CD4-positive, alpha-beta memory T cell (primary cell): ENCODE data around the gene LRRN1. TPM values are rescaled to one million over a fixed set of nuclear protein-coding genes. Genes with fewer than 3 reads are reported as not detected.

Experiments
- CTCF ChIA-PET: fragments of 350-600 bp; sonication (Branson Sonifier 250); formaldehyde crosslinking; loops from one replicate; lab custom pipeline; 2021; ENCODE audit warnings: inconsistent platforms; ENCODE audit not compliant: partially characterized antibody; lab: Charles Lee
- POLR2A ChIA-PET: fragments of 350-600 bp; sonication (Branson Sonifier 250); formaldehyde crosslinking; loops from one replicate; lab custom pipeline; 2021; ENCODE audit not compliant: partially characterized antibody; lab: Charles Lee
- DNase-seq, 5 donors: peaks; one replicate each; pipeline versions ENCODE4 v3.0.0 to v3.0.0-alpha.2; 2020 to 2022; ENCODE audit warnings: mixed read lengths in 1 of 5
- H3K27ac ChIP-seq: one replicate; pipeline ENCODE4 v1.7.0; 2013; ENCODE audit warnings: low read depth, low read length
- H3K27me3 ChIP-seq: 2 replicates; pipeline ENCODE4 v1.7.0; 2013; ENCODE audit warnings: mild to moderate bottlenecking, low read length, moderate library complexity; ENCODE audit not compliant: insufficient read depth
- H3K36me3 ChIP-seq: 2 replicates; pipeline ENCODE4 v1.7.0; 2013; ENCODE audit warnings: mild to moderate bottlenecking, low read length, moderate library complexity; ENCODE audit not compliant: insufficient read depth
- H3K4me1 ChIP-seq: 2 replicates; pipeline ENCODE4 v1.7.0; 2013; ENCODE audit warnings: mild to moderate bottlenecking, low read length, moderate library complexity; ENCODE audit not compliant: insufficient read depth
- H3K4me3 ChIP-seq, 2 donors: one replicate each; pipeline ENCODE4 v1.7.0; 2013; ENCODE audit warnings: low read length in 2 of 2, mild to moderate bottlenecking in 1 of 2
- H3K9me3 ChIP-seq, 2 donors: one replicate each; pipeline ENCODE4 v1.7.0; 2013; ENCODE audit warnings: low read length in 2 of 2, control low read depth in 1 of 2; ENCODE audit not compliant: control insufficient read depth in 1 of 2
- H3K27ac Mint-ChIP-seq, 7 donors: one replicate each; pipeline ENCODE4 v1.8.0; 2020 to 2021; ENCODE audit warnings: mixed read lengths in 7 of 7, mild to moderate bottlenecking in 6 of 7, inconsistent platforms in 3 of 7, moderate library complexity in 3 of 7
- H3K27me3 Mint-ChIP-seq, 2 donors: one replicate each; pipeline ENCODE4 v1.8.0; 2020 to 2021; ENCODE audit warnings: mixed read lengths in 2 of 2
- H3K36me3 Mint-ChIP-seq, 2 donors: one replicate each; pipeline ENCODE4 v1.8.0; 2020 to 2021; ENCODE audit warnings: mixed read lengths in 2 of 2, inconsistent platforms in 1 of 2, mild to moderate bottlenecking in 1 of 2
- H3K4me1 Mint-ChIP-seq, 4 donors: one replicate each; pipeline ENCODE4 v1.8.0; 2020 to 2021; ENCODE audit warnings: mixed read lengths in 4 of 4, mild to moderate bottlenecking in 1 of 4
- H3K4me3 Mint-ChIP-seq, 8 donors: one replicate each; pipeline ENCODE4 v1.8.0; 2020 to 2021; ENCODE audit warnings: mixed read lengths in 8 of 8, mild to moderate bottlenecking in 7 of 8, moderate library complexity in 6 of 8, inconsistent platforms in 3 of 8
- H3K9me3 Mint-ChIP-seq, 8 donors: one replicate each; pipeline ENCODE4 v1.8.0; 2020 to 2021; ENCODE audit warnings: mixed read lengths in 8 of 8, mild to moderate bottlenecking in 5 of 8, inconsistent platforms in 3 of 8, moderate library complexity in 1 of 8
- intact Hi-C: fragments of 100-400 bp; cut with micrococcal nuclease; formaldehyde crosslinking; loops from one replicate; pipeline ENCODE4 v1.15.1; 2023
- polyA plus RNA-seq, 2 donors: library from polyadenylated mRNA; unstranded; fragments of 300-500 nt; fragmentation: Illumina TruSeq; gene quantifications; one replicate each; pipeline ENCODE4 v1.2.3, GENCODE V29; 2021
- total RNA-seq, 2 experiments: library from RNA; stranded (reverse); gene quantifications; one replicate each; pipeline ENCODE4 v1.2.3, GENCODE V29; 2021

The LRRN1 gene
- total RNA-seq (under 1 TPM; 0.22 to 0.23 TPM), polyA plus RNA-seq (under 1 TPM in 1 of 2 donors, not detected in 1; 0.17 TPM)

DNA sequence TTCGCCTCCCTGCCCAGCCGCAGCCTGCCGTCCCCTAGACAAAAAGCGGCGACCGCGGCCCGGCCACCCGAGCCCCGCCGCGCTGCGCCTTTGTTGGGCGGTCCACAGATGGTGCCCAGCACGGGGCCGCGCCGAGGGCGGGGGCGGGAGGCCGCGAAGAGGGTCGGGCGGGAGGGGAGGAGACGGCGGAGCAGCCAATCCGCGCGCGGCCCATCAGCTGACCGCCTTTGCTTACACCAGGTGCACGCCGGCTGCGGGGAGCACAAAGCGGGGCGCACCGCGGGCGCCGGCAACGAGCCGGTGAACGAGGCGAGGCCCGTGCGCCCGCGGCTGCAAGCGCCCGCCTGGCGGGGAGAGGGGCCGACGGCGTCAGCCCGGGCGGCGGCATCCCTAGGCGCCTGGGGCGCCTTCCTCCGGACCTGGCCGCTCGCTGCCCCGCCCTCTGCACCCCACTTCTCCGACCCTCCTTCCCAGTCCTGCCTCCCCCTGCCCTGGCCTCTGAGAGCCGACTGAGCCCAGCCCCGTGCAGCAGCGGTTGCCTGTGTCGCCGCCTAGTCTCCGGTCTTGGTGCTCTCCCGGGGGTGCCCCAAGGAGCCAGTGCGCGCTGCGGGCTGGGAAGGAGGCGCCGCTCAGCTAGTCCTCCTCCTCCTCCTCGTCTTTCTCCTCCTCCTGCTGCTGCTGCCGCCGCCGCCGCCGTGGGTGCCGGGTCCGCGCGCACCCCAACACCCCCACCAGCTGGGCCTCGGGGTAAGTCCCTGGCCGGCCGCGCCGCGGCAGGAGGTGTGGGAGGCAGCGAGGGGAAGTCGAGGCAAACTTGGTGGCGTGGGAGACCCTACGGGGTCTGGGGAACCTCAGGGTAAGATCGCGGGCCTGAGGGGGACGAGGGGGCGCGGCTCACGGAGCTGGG lies at the start of gene LRRN1:
TSS of gene LRRN1 (plus strand) at position 259 of the 907 bp plus-strand sequence. CDS start 45,211 bp downstream, outside the sequence.
- intact Hi-C loops = no loop called here

GRCh38 chr3:3753416-3753815 lies 45.8 kb upstream of the LRRN1 start:
- H3K27me3 ChIP-seq = no peaks in the 10 kb centered on the region
- H3K27ac Mint-ChIP-seq = no peak overlapping the region
- H3K9me3 Mint-ChIP-seq = peaks cover 0 to 4% (median 0%) of the 10 kb centered on the region in 8 donors
- no peaks in the 10 kb centered on the region for H3K4me1 Mint-ChIP-seq
- H3K4me1 ChIP-seq = no peaks in the 10 kb centered on the region
- H3K27me3 Mint-ChIP-seq = no peaks in the 10 kb centered on the region
- no peaks in the 10 kb centered on the region for H3K9me3 ChIP-seq
- H3K36me3 ChIP-seq = no peaks in the 10 kb centered on the region
- CTCF ChIA-PET = no interaction called here
- H3K36me3 Mint-ChIP-seq = peaks cover 0 to 5% of the 10 kb centered on the region in 2 donors
- intact Hi-C loops = no loop called here
- H3K4me3 Mint-ChIP-seq = no peak overlapping the region
- no peak overlapping the region for H3K27ac ChIP-seq
- DNase-seq = no peak
- H3K4me3 ChIP-seq = no peak overlapping the region
- POLR2A ChIA-PET = no interaction called here

More for the DNA sequence above, at the start of gene LRRN1:
- peak in 1 of 5 donors; percentile 4 for DNase-seq
- no peaks in the 10 kb centered on the region for H3K36me3 ChIP-seq
- Mint-ChIP-seq H3K36me3 (peaks cover 2 to 6% of the 10 kb centered on the region in 2 donors), H3K4me3 (peak within 1 kb of the TSS; percentile 40 to 84 (median 78)), H3K27ac (no peak within 1 kb of the TSS), H3K9me3 (peaks cover 0 to 15% (median 5%) of the 10 kb centered on the region in 8 donors), H3K27me3 (peaks cover 32 to 39% of the 10 kb centered on the region in 2 donors), H3K4me1 (peaks cover 1 to 21% (median 18%) of the 10 kb centered on the region in 4 donors)
- no peaks in the 10 kb centered on the region for H3K27me3 ChIP-seq
- no peaks in the 10 kb centered on the region for H3K9me3 ChIP-seq
- H3K27ac ChIP-seq = no peak within 1 kb of the TSS
- ChIA-PET CTCF (no interaction called here), POLR2A (no interaction called here)
- no peaks in the 10 kb centered on the region for H3K4me1 ChIP-seq
- H3K4me3 ChIP-seq = no peak within 1 kb of the TSS

- no peak for DNase-seq
- Mint-ChIP-seq H3K4me1 (no peaks in the 10 kb centered on the region), H3K27me3 (no peaks in the 10 kb centered on the region), H3K9me3 (peaks cover 0 to 2% (median 0%) of the 10 kb centered on the region in 8 donors), H3K4me3 (no peak overlapping the region), H3K27ac (no peak overlapping the region), H3K36me3 (no peaks in the 10 kb centered on the region)
- H3K9me3 ChIP-seq = no peaks in the 10 kb centered on the region
- H3K27me3 ChIP-seq = no peaks in the 10 kb centered on the region
- POLR2A ChIA-PET = no interaction called here
- no peaks in the 10 kb centered on the region for H3K4me1 ChIP-seq
- CTCF ChIA-PET = no interaction called here
- intact Hi-C loops = no loop called here
- no peaks in the 10 kb centered on the region for H3K36me3 ChIP-seq
- no peak overlapping the region for H3K4me3 ChIP-seq
- H3K27ac ChIP-seq = no peak overlapping the region
Measured at GRCh38 chr3:3765661-3766060, 33.6 kb upstream of the LRRN1 start.

DNA sequence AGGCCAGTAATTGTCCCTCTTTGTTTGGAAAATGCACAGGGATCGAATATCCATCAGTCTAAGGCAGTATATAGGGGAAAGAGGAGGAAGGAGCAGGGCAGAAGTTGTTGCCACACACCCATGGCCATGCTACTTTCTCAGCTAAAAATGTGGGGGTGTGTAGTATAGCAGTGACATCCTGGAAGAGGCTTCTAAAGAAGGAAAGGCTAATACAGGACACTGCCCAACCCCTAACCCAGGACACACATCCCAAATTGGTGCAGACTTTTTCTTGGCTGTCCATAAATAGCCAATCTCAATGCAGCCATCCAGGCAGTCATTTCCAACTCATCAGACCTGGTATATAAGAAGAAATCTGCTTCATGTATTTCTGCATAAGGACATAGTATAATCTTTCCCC lies 33.1 kb upstream of the LRRN1 start:
- POLR2A ChIA-PET = no interaction called here
- H3K27ac ChIP-seq = no peak overlapping the region
- no peak for DNase-seq
- Mint-ChIP-seq H3K27ac (no peak overlapping the region), H3K4me3 (no peak overlapping the region), H3K36me3 (no peaks in the 10 kb centered on the region), H3K27me3 (no peaks in the 10 kb centered on the region), H3K4me1 (no peaks in the 10 kb centered on the region), H3K9me3 (peaks cover 0 to 2% (median 0%) of the 10 kb centered on the region in 8 donors)
- H3K4me1 ChIP-seq = no peaks in the 10 kb centered on the region
- no peaks in the 10 kb centered on the region for H3K9me3 ChIP-seq
- no peaks in the 10 kb centered on the region for H3K36me3 ChIP-seq
- no peaks in the 10 kb centered on the region for H3K27me3 ChIP-seq
- H3K4me3 ChIP-seq = no peak overlapping the region
- CTCF ChIA-PET = no interaction called here
- intact Hi-C loops = no loop called here

DNA sequence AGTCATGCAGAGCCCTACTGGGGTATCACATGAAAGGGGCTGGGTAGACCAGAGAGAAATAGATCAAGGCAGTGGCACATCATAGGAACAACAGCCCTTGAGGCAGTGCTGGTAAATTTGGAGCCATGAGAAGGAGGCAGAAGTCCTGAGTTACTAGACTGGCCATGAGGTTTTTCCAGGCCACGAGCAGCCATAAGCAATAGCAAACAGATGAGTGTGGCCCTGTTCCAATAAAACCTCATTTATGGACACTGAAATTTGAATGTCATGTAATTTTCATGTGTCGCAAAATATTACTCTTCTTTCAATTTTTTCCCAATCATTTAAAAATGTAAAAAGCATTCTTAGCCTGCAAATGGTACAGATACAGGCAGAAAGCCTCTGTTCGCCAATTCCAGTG lies 28.1 kb upstream of the LRRN1 start:
- Histone ChIP-seq H3K27me3 (no peaks in the 10 kb centered on the region), H3K36me3 (no peaks in the 10 kb centered on the region), H3K27ac (no peak overlapping the region), H3K4me3 (no peak overlapping the region), H3K4me1 (no peaks in the 10 kb centered on the region), H3K9me3 (no peaks in the 10 kb centered on the region)
- no peak overlapping the region for H3K4me3 Mint-ChIP-seq
- H3K9me3 Mint-ChIP-seq = peaks cover 0 to 12% (median 4%) of the 10 kb centered on the region in 8 donors
- no peaks in the 10 kb centered on the region for H3K4me1 Mint-ChIP-seq
- ChIA-PET CTCF (no interaction called here), POLR2A (no interaction called here)
- intact Hi-C loops = no loop called here
- H3K27ac Mint-ChIP-seq = no peak overlapping the region
- no peaks in the 10 kb centered on the region for H3K27me3 Mint-ChIP-seq
- peaks cover 2 to 4% of the 10 kb centered on the region in 2 donors for H3K36me3 Mint-ChIP-seq
- no peak for DNase-seq

DNA sequence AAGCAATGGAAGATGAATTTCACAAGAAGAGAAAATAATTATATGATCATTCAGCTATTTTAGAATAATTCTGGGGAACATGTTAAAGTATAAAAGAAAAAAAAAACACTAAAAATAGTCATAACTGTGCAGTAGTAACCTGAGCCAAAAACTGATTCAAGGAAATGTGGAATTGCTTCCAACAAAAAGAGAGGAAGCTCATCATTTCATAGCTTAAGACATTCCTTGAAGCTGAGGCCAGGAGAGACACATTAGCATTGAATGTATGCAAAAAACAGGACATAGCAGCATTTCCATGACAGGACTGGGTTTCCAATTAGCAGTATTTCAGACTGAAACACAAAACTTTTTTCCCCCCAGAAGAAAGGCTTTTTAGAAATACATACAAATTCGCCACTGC lies 27.7 kb upstream of the LRRN1 start:
- no peak overlapping the region for H3K27ac Mint-ChIP-seq
- H3K27me3 Mint-ChIP-seq = no peaks in the 10 kb centered on the region
- H3K4me3 Mint-ChIP-seq = no peak overlapping the region
- H3K27ac ChIP-seq = no peak overlapping the region
- no peaks in the 10 kb centered on the region for H3K4me1 Mint-ChIP-seq
- DNase-seq = no peak
- H3K9me3 Mint-ChIP-seq = peaks cover 0 to 12% (median 4%) of the 10 kb centered on the region in 8 donors
- intact Hi-C loops = no loop called here
- H3K4me1 ChIP-seq = no peaks in the 10 kb centered on the region
- ChIA-PET POLR2A (no interaction called here), CTCF (no interaction called here)
- H3K36me3 ChIP-seq = no peaks in the 10 kb centered on the region
- no peaks in the 10 kb centered on the region for H3K9me3 ChIP-seq
- peaks cover 2 to 6% of the 10 kb centered on the region in 2 donors for H3K36me3 Mint-ChIP-seq
- no peaks in the 10 kb centered on the region for H3K27me3 ChIP-seq
- no peak overlapping the region for H3K4me3 ChIP-seq

DNA sequence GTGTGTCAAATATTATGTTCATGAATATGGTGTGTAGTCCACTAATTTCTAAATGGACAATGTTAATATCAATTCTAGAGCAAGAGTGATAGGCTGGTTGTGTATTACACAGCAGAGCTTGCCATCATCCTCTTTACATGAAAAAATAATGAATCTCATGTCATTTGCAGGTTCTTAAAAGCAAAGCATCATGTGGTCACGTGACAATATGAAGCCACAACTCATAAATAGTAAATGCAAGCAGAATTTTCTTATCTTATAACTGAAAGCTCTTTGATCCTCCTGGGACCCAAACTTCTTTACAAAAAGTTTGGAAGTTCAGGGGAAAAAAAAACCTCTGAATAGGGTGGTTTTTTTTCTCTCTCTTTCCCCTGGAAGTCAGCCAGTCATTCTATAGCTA lies 26.9 kb upstream of the LRRN1 start:
- no peak overlapping the region for H3K4me3 ChIP-seq
- H3K9me3 ChIP-seq = no peaks in the 10 kb centered on the region
- Mint-ChIP-seq H3K27me3 (no peaks in the 10 kb centered on the region), H3K4me3 (no peak overlapping the region), H3K4me1 (no peaks in the 10 kb centered on the region), H3K9me3 (peaks cover 0 to 12% (median 4%) of the 10 kb centered on the region in 8 donors), H3K27ac (no peak overlapping the region), H3K36me3 (peaks cover 5 to 10% of the 10 kb centered on the region in 2 donors)
- no peaks in the 10 kb centered on the region for H3K27me3 ChIP-seq
- H3K27ac ChIP-seq = no peak overlapping the region
- H3K36me3 ChIP-seq = no peaks in the 10 kb centered on the region
- ChIA-PET CTCF (no interaction called here), POLR2A (no interaction called here)
- DNase-seq = no peak
- intact Hi-C loops = no loop called here
- no peaks in the 10 kb centered on the region for H3K4me1 ChIP-seq
